Heart left ventricle (tissue), 13 donors: ENCODE measurements around the gene ACSM4.

Experiments used
- POLR2A ChIP-seq, 2 donors: fragments of 450-650 bp; IDR thresholded peaks; one replicate each; pipeline ENCODE4 v1.6.1; 2017; ENCODE audit warnings: antibody characterized with exemption in 2 of 2, mild to moderate bottlenecking in 2 of 2, moderate library complexity in 2 of 2
- TF ChIP-seq, protein P1 (sequence below), 12 donors: fragments of 200-600 bp; sonication (generic) in 4 of 12; IDR thresholded peaks; one replicate each; pipeline versions ENCODE4 v1.5.0 to v1.8.0; 2018 to 2022; ENCODE audit warnings: antibody characterized with exemption in 12 of 12, mild to moderate bottlenecking in 5 of 12
- donor health status: ischemic (EF 13 %, LVEDD 7.1; RV severe dilation, severe dysfunction).
- donor health status: DM: no; HTN: yes; CAD: no.
- donor health status: DM: no; HTN: no; CAD: no.
- donor health status: ischemic (EF 25% LVEDD 6.9; RV normal size, moderate dysfunction).
- donor health status: ischemic (EF 25% LVEDD 5.7; RV mildly dilated, moderate dysfunction).
- donor health status: ischemic (EF 35%, LVEDD 5.7; RV mildly dilated, moderate dysfunction).
- donor health status: nonischemic (EF 11% LVEDD 7.7; RV severe dilation, severe dysfunction).
- donor health status: DM: yes; HTN: yes; CAD: no.
- donor health status: PGD.
- donor health status: ischemic (EF 29% LVEDD 5.4; RV normal size, mild dysfunction).
- donor health status: nonischemic (EF 23%, LVEDD 6.1; RV moderate dilation, normal function).

DNA sequence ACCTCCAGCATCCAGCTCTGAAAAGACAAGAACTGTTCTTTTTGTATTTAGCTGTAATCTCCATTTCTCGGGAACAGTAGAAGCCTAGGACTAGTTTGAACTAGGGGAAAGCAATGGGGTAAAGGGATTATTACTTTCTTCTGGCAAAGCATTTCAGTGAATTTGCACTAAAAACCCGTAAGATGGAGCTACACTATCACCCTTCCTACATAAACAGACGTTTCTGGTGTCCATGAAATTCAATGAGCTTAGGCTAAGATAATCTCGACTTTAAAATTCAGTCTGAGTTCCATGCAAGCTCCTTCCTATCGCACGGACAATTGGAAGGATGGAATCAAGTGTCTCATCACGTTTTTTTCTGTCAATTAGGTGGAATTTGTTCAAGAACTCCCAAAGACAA, 24.0 kb downstream of the ACSM4 start:
- TF ChIP-seq, protein P1, sequence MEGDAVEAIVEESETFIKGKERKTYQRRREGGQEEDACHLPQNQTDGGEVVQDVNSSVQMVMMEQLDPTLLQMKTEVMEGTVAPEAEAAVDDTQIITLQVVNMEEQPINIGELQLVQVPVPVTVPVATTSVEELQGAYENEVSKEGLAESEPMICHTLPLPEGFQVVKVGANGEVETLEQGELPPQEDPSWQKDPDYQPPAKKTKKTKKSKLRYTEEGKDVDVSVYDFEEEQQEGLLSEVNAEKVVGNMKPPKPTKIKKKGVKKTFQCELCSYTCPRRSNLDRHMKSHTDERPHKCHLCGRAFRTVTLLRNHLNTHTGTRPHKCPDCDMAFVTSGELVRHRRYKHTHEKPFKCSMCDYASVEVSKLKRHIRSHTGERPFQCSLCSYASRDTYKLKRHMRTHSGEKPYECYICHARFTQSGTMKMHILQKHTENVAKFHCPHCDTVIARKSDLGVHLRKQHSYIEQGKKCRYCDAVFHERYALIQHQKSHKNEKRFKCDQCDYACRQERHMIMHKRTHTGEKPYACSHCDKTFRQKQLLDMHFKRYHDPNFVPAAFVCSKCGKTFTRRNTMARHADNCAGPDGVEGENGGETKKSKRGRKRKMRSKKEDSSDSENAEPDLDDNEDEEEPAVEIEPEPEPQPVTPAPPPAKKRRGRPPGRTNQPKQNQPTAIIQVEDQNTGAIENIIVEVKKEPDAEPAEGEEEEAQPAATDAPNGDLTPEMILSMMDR (IDR thresholded peaks at IDR 0.05): no peak
- TF ChIP-seq POLR2A (IDR thresholded peaks at IDR 0.05): no peak
